Breast epithelium (tissue), 3 donors: ENCODE measurements around the gene KMT2D.

Experiments
- CTCF ChIP-seq, 3 donors: fragments of 450-650 bp; IDR thresholded peaks; one replicate each; pipeline ENCODE4 v1.5.1; 2016 to 2017; ENCODE audit warnings: antibody characterized with exemption in 3 of 3, mild to moderate bottlenecking in 3 of 3, moderate library complexity in 3 of 3
- POLR2AphosphoS5 ChIP-seq, 3 donors: sonication (generic); formaldehyde crosslinking; IDR thresholded peaks; one replicate each; pipeline ENCODE4 v1.6.1; 2017; ENCODE audit warnings: antibody characterized with exemption in 3 of 3

GRCh38 chr12:49019120-49019430 is 41.5 kb downstream of the KMT2D start:
- TF ChIP-seq CTCF (IDR thresholded peaks at IDR 0.05) (no peak), POLR2AphosphoS5 (IDR thresholded peaks at IDR 0.05) (no peak)
